AG20443 (cell line): ENCODE results near the gene EMP3.

Experiments used
- DNase-seq: peaks from one replicate; pipeline ENCODE4 v3.0.0; 2012; ENCODE audit warnings: low spot score, mixed read lengths

The EMP3 gene

GRCh38 chr19:48318286-48318987, 6.9 kb upstream of the EMP3 start:
- no peak for DNase-seq

- DNase-seq: peak; percentile 83
These were observed 5.5 kb upstream of the EMP3 start for GRCh38 chr19:48319647-48320541.

GRCh38 chr19:48321372-48321621, 4.1 kb upstream of the EMP3 start:
- peak; percentile 94 for DNase-seq

GRCh38 chr19:48321622-48322591, 3.4 kb upstream of the EMP3 start:
- peak; percentile 99 for DNase-seq

- DNase-seq: peak; percentile 40
These were observed 4.0 kb downstream of the EMP3 start for GRCh38 chr19:48329167-48329891.

GRCh38 chr19:48330012-48330681, 4.8 kb downstream of the EMP3 start:
- DNase-seq: no peak

GRCh38 chr19:48332351-48332661, 7.0 kb downstream of the EMP3 start:
- DNase-seq: no peak

GRCh38 chr19:48332662-48333466, 7.5 kb downstream of the EMP3 start:
- peak; percentile 88 for DNase-seq

- peak; percentile 97 for DNase-seq
These were observed 8.4 kb downstream of the EMP3 start for GRCh38 chr19:48333467-48334384.

GRCh38 chr19:48338253-48338755, 13.0 kb downstream of the EMP3 start:
- no peak for DNase-seq

- no peak for DNase-seq
These were observed 13.6 kb downstream of the EMP3 start for GRCh38 chr19:48338802-48339503.

- no peak for DNase-seq
These were observed 15.6 kb downstream of the EMP3 start for GRCh38 chr19:48340995-48341394.

GRCh38 chr19:48341515-48342413, 16.4 kb downstream of the EMP3 start:
- DNase-seq: no peak

GRCh38 chr19:48342414-48342738, 17.0 kb downstream of the EMP3 start:
- no peak for DNase-seq

- no peak for DNase-seq
These were observed 17.6 kb downstream of the EMP3 start for GRCh38 chr19:48342841-48343540.

GRCh38 chr19:48344892-48345291, 19.5 kb downstream of the EMP3 start:
- no peak for DNase-seq

- DNase-seq: no peak
These were observed 20.8 kb downstream of the EMP3 start for GRCh38 chr19:48346191-48346590.
